Activated CD4-positive, alpha-beta memory T cell treated with anti-CD3 and anti-CD28 coated beads for 36 hours (primary cell): ENCODE data around the gene PDXP. TPM values are rescaled to one million over a fixed set of nuclear protein-coding genes. Genes with fewer than 3 reads are reported as not detected.
"Not testable (repeated sequence)": the region's sequence is repeated elsewhere in the genome, so short reads cannot be mapped to it uniquely, and the experiment has no call there.

Experiments
- CTCF ChIA-PET: fragments of 350-600 bp; sonication (Branson Sonifier 250); formaldehyde crosslinking; loops from one replicate; lab custom pipeline; 2021; ENCODE audit warnings: antibody characterized with exemption, inconsistent platforms; lab: Charles Lee
- POLR2A ChIA-PET: fragments of 350-600 bp; sonication (Branson Sonifier 250); formaldehyde crosslinking; loops from one replicate; lab custom pipeline; 2021; ENCODE audit warnings: antibody characterized with exemption; lab: Charles Lee
- DNase-seq: peaks from one replicate; pipeline ENCODE4 v3.0.0-alpha.2; 2020
- H3K27ac Mint-ChIP-seq: one replicate; pipeline ENCODE4 v1.8.0; 2021; ENCODE audit warnings: mixed read lengths
- H3K27me3 Mint-ChIP-seq: one replicate; pipeline ENCODE4 v1.8.0; 2021; ENCODE audit warnings: mixed read lengths
- H3K36me3 Mint-ChIP-seq: one replicate; pipeline ENCODE4 v1.8.0; 2021; ENCODE audit warnings: mixed read lengths
- H3K4me1 Mint-ChIP-seq: one replicate; pipeline ENCODE4 v1.8.0; 2021; ENCODE audit warnings: low read depth, mixed read lengths
- H3K4me3 Mint-ChIP-seq: one replicate; pipeline ENCODE4 v1.8.0; 2021; ENCODE audit warnings: mild to moderate bottlenecking, mixed read lengths
- H3K9me3 Mint-ChIP-seq: one replicate; pipeline ENCODE4 v1.8.0; 2021; ENCODE audit warnings: mixed read lengths
- intact Hi-C: fragments of 100-400 bp; cut with micrococcal nuclease; formaldehyde crosslinking; loops from one replicate; pipeline ENCODE4 v1.15.1; 2023
- total RNA-seq, 2 experiments: library from RNA; stranded (reverse); gene quantifications; one replicate each; pipeline ENCODE4 v1.2.3, GENCODE V29; 2021

PDXP gene, protein sequence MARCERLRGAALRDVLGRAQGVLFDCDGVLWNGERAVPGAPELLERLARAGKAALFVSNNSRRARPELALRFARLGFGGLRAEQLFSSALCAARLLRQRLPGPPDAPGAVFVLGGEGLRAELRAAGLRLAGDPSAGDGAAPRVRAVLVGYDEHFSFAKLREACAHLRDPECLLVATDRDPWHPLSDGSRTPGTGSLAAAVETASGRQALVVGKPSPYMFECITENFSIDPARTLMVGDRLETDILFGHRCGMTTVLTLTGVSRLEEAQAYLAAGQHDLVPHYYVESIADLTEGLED
- total RNA-seq = 10 to 100 TPM; 21.9 to 22.9 TPM

DNA sequence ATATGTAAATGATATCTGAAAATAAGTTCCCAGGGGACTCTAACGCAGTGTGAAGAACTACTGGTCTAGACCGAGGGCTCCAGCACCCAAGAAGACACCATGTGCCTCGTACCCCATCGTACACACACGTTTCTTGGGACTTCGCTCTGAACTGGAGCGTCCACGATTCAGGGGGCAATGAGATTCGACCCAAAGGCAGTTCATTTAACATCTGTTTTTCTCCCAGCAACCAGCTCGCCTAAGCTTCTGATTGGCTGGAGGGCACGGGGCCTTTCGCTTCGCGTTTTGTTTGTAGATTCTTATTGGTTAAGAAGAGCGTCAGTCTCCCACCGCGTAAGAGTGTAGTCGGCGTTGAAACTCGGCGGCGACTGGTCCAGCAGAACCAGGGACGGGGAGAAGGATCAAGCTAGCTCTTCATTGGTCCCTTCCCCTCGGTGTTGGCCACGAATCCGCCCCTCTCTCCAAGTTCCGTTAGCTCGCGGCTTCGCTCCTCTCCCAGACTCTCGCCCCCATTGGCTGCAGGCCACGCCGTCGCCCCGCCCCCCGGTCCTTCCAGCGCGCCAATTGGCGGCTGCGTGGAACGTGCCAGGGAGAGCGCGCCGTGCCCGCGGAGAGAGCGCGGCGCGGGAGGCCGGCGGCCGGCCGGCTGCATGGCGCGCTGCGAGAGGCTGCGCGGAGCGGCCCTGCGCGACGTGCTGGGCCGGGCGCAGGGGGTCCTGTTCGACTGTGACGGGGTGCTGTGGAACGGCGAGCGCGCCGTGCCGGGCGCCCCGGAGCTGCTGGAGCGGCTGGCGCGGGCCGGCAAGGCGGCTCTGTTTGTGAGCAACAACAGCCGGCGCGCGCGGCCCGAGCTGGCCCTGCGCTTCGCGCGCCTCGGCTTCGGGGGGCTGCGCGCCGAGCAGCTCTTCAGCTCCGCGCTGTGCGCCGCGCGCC lies at the start of gene PDXP:
Gene PDXP, plus strand, starts transcription at position 591 of the 933 bp plus-strand sequence. Its CDS starts 60 bp downstream, at position 651.
- Mint-ChIP-seq H3K4me1 (peaks cover 31% of the 10 kb centered on the region), H3K36me3 (peaks cover 10% of the 10 kb centered on the region), H3K9me3 (no peaks in the 10 kb centered on the region), H3K27me3 (no peaks in the 10 kb centered on the region), H3K27ac (peak within 1 kb of the TSS; percentile 72), H3K4me3 (peak within 1 kb of the TSS; percentile 87)
- ChIA-PET POLR2A (interaction anchor here (0.6 to 4.5 kb wide), 14 partner anchors 8 to 210 kb away, joined by 3 to 30 read pairs (median 4); partner anchors contain the start of genes GGA1, LGALS1 and SH3BP1), CTCF (interaction anchor here (0.8 to 14.0 kb wide), 8 partner anchors 10 to 50 kb away, joined by 3 to 184 read pairs (median 13); partner anchors contain the start of genes GGA1 and LGALS1)
- DNase-seq = peak; percentile 98
- intact Hi-C loops = loop anchor here (1.0 to 2.0 kb wide), 3 partner anchors 16 to 50 kb away; partner anchors contain the start of gene GGA1

DNA sequence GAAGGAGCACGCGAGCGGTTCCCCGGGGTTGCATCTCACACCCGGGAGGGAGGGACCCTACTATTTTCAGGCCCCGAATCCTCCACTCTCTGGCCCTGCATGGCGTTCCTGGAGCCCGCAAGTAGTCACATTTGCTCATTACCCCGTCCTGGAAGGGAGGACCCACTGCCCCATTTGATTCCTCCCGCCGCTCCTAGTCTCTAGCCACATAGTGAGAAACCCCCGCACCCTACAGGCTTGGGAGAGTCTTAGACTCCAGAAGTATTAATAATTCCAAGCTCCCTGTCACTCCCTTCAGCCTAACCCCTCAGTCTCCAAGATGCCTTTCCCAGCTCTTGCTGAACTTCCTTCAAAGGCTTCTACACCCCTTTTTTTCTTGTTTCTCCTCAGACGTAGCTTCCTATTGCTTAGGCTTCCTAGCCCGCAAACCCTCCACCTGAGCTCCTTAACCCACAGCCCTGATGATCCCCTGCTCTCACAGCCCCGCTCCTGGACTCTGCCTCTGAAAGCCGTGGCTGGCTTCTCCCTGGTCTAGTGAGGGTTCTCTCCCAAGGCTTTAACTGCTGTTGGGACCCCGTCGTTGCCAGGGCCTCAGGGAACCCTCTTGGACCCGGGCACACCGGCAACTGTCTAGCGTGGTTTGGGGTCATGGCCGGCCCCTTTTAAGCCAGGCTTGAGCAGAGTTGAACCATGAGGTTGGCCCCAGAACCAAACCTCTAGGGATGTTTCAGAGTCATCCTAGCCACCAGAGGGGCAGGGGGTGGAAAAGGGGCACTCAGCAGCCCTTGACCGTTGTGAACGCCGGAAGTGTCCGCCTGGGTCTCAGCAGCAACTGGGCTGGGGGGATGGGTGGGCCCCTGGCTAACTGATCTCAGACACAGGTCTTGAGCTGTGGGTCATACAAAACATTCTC lies 49.0 kb upstream of the PDXP start:
- Mint-ChIP-seq H3K27ac (peak overlapping the region; percentile 82), H3K36me3 (no peaks in the 10 kb centered on the region), H3K27me3 (no peaks in the 10 kb centered on the region), H3K9me3 (no peaks in the 10 kb centered on the region), H3K4me3 (peak overlapping the region; percentile 87), H3K4me1 (peaks cover 49% of the 10 kb centered on the region)
- ChIA-PET CTCF (interaction anchor here (0.6 to 8.4 kb wide), 11 partner anchors 14 to 112 kb away, joined by 3 to 152 read pairs (median 7); partner anchors contain the start of genes LGALS1, PDXP and SH3BP1), POLR2A (interaction anchor here (1.1 to 2.9 kb wide), 8 partner anchors 18 to 367 kb away, joined by 3 to 27 read pairs (median 6); partner anchors contain the start of genes LGALS1, NOL12, PDXP and SH3BP1)
- intact Hi-C loops = loop anchor here (2.0 to 5.0 kb wide), 3 partner anchors 137 to 233 kb away; partner anchors contain the start of genes ANKRD54 and GCAT
- peak; percentile 25 for DNase-seq

DNA sequence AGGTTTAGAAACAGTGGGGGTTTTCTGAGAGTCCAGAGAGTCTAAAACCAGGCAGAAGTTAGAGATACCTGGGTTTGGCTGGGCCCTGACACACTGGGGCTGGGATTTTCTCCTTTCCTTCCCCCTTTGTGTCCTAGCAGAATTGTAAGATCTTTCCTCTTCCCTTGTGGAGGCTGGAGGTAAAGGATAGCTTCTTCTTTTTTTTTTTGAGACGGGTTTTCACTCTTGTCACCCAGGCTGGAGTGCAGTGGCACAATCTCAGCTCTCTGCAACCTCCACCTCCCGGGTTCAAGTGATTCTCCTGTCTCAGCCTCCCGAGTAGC lies 48.4 kb upstream of the PDXP start:
- CTCF ChIA-PET = interaction anchor here (1.0 to 8.4 kb wide), 5 partner anchors 17 to 71 kb away, joined by 4 to 152 read pairs (median 11); partner anchors contain the start of gene SH3BP1
- POLR2A ChIA-PET = interaction anchor here (1.3 to 2.9 kb wide), 3 partner anchors 24 to 30 kb away, joined by 3 to 27 read pairs (median 15); partner anchors contain the start of gene SH3BP1

DNA sequence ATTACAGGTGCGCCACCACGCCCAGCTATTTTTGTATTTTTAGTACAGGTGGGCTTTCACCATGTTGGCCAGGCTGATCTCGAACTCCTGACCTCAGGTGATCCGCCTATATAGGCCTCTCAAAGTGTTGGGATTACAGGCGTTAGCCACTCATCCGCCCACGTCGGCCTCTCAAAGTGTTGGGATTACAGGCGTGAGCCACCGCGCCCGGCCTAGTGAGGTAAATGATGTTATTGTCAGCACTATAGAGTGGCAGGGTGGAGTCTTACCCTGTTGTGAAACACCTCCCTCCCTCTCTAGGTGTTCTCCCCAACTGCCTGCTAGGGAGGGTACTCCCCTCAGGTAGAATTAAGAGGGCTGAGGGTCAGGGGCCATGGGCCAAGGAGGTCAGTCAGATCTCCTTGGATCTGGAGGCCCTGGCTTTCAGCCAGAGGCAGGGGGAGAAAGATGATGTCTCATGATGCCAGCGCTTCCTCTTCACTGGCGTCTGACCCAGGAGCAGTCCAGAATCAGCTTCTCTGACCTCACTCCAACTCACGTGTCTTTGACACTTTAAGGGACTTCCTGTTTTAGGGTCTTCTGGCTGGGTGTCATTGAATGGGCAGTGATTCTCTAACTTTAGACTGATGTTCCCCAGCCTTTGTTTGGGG lies 47.9 kb upstream of the PDXP start:
- ChIA-PET CTCF (interaction anchor here (1.0 to 8.4 kb wide), 5 partner anchors 18 to 71 kb away, joined by 4 to 152 read pairs (median 11); partner anchors contain the start of gene SH3BP1), POLR2A (interaction anchor here (1.3 to 2.9 kb wide), 3 partner anchors 23 to 29 kb away, joined by 3 to 27 read pairs (median 15); partner anchors contain the start of gene SH3BP1)
- no peak for DNase-seq
- H3K4me3 Mint-ChIP-seq = peak overlapping the region; percentile 87
- intact Hi-C loops = no loop called here
- peaks cover 38% of the 10 kb centered on the region for H3K4me1 Mint-ChIP-seq
- H3K36me3 Mint-ChIP-seq = no peaks in the 10 kb centered on the region
- H3K9me3 Mint-ChIP-seq = no peaks in the 10 kb centered on the region
- no peak overlapping the region for H3K27ac Mint-ChIP-seq
- H3K27me3 Mint-ChIP-seq = no peaks in the 10 kb centered on the region

More for the DNA sequence above, 48.4 kb upstream of the PDXP start:
- Mint-ChIP-seq H3K4me1 (peaks cover 43% of the 10 kb centered on the region), H3K4me3 (peak overlapping the region; percentile 87), H3K27ac (peak overlapping the region; percentile 42)
- H3K27me3 Mint-ChIP-seq, H3K36me3 Mint-ChIP-seq, DNase-seq, H3K9me3 Mint-ChIP-seq, intact Hi-C loops: not testable (repeated sequence)

DNA sequence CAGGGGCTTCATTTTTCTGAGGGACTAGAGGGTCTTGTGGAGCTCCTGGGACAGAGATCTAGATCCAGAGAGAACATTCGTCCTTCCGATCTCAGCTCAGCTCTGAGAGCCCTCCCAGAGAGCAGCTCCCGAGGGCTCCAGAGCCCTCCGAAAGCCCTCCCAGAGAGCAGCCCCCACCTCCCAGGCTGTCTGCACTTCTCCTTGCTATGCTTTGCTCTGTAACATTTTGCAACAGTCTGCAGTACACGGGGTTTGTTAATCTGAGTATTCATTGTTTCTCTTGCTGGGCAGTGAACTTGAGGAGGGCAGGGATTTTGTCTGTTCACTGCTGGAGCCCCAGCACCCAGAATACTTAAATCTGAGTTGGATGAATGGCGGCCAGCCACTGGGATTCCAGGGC lies 47.3 kb upstream of the PDXP start:
- Mint-ChIP-seq H3K4me3 (no peak overlapping the region), H3K27ac (no peak overlapping the region), H3K4me1 (peaks cover 34% of the 10 kb centered on the region), H3K9me3 (no peaks in the 10 kb centered on the region), H3K27me3 (no peaks in the 10 kb centered on the region), H3K36me3 (no peaks in the 10 kb centered on the region)
- POLR2A ChIA-PET = no interaction called here
- CTCF ChIA-PET = interaction anchor here (8.4 kb wide), 1 partner anchor 31 kb away, joined by 85 read pairs; the partner anchor contains the start of gene SH3BP1
- intact Hi-C loops = no loop called here
- DNase-seq = no peak

DNA sequence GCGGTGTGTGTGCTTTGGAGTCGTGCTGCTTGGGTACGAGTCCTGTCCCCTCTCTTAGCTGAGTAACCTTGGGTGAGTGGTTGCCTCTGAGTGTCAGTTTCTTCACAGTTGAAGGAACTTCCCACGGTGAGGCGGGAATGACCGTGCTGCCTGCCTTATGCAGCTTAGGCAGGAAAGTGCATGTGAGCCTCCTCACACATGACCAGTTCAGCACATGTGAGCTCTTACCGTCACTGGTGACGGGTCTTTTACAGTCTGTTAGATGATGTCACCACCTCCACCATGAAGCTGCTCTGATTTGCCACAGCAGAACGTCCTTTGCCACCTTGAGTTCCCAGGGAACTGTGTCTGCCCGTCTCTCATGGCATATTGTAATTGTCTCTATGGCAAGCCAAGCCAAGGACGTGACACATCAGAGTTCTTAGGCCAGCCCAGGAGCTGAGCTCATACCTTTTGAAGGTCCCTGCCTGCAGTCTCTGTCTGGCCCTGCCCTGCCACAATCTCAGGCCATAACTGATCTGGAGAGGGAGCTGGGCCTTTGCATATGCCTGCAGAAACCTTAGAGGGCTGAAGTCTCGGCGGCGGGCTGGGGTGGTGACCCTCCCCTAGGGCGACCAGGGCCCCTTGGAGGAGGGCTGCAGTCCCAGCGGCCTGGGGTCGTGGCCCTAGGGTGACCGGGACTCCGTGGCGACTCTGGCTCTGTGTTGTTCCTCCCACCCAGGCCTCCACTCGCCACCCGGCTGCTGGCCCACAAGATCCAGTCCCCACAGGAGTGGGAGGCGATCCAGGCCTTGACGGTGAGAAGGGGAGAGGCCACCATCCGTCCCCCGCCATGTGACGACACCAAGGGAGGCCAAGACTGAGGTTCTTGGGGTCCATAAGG lies 42.1 kb upstream of the PDXP start:
- intact Hi-C loops = no loop called here
- no peak overlapping the region for H3K27ac Mint-ChIP-seq
- H3K27me3 Mint-ChIP-seq = no peaks in the 10 kb centered on the region
- no peaks in the 10 kb centered on the region for H3K9me3 Mint-ChIP-seq
- peaks cover 2% of the 10 kb centered on the region for H3K4me1 Mint-ChIP-seq
- peaks cover 7% of the 10 kb centered on the region for H3K36me3 Mint-ChIP-seq
- CTCF ChIA-PET = interaction anchor here (1.0 to 7.6 kb wide), 5 partner anchors 10 to 65 kb away, joined by 3 to 57 read pairs (median 4); no protein-coding TSS in a partner anchor
- no peak overlapping the region for H3K4me3 Mint-ChIP-seq
- no peak for DNase-seq
- POLR2A ChIA-PET = interaction anchor here (0.9 kb wide), 1 partner anchor 11 kb away, joined by 3 read pairs; no protein-coding TSS in a partner anchor

DNA sequence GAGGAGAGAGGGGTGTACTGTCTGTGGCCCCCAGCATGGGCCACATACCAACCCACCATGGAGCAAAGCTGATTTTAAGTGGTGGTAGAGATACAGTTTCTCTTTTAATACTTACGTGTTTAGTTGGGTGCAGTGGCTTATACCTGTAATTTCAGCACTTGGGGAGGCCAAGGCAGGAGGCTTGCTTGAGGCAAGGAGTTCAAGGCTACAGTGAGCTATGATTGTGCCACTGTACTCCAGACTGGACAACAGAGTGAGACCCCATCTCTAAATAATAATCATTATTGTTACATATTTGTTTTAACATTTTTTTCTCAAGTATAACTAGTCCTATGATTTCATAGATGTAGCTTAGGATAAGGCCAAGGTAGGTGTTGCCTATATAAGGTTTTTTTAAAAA lies 41.1 kb upstream of the PDXP start:
- ChIA-PET POLR2A (interaction anchor here (0.9 to 1.2 kb wide), 2 partner anchors 19 to 63 kb away, joined by 3 to 4 read pairs; no protein-coding TSS in a partner anchor), CTCF (interaction anchor here (1.0 to 7.6 kb wide), 4 partner anchors 11 to 64 kb away, joined by 3 to 57 read pairs (median 4); no protein-coding TSS in a partner anchor)
- no peak overlapping the region for H3K27ac Mint-ChIP-seq
- H3K36me3 Mint-ChIP-seq = peaks cover 7% of the 10 kb centered on the region
- intact Hi-C loops = no loop called here
- H3K4me1 Mint-ChIP-seq = peaks cover 2% of the 10 kb centered on the region
- no peaks in the 10 kb centered on the region for H3K9me3 Mint-ChIP-seq
- H3K27me3 Mint-ChIP-seq = no peaks in the 10 kb centered on the region
- no peak for DNase-seq
- no peak overlapping the region for H3K4me3 Mint-ChIP-seq

DNA sequence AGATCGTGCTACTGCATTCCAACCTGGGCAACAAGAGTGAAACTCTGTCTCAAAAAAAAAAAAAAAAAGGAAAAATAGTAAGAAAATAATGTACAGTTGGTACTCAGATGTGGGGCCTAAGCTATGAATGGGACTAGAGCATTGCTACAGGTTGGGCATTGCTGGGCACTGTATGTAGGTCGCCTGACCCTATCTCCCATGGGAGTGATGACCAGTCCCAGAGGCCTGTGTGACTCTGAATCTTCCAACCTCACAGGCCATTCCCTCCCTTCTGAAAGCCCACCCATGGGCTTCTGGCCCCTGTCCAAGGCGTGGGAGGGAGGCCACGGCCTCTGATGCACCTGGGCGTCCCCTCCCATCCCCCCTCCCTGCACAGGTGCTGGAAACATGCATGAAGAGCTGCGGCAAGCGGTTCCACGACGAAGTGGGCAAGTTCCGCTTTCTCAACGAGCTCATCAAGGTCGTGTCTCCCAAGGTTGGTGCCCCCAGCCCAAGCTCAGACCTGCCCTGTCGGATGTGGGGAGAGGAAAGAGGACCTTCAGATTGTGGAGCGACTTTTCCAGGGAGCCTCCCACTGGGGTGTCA lies 40.4 kb upstream of the PDXP start:
- CTCF ChIA-PET = interaction anchor here (1.0 to 7.6 kb wide), 2 partner anchors 25 to 64 kb away, joined by 4 to 57 read pairs; no protein-coding TSS in a partner anchor
- peaks cover 3% of the 10 kb centered on the region for H3K4me1 Mint-ChIP-seq
- peaks cover 7% of the 10 kb centered on the region for H3K36me3 Mint-ChIP-seq
- POLR2A ChIA-PET = interaction anchor here (0.9 to 1.2 kb wide), 2 partner anchors 19 to 63 kb away, joined by 3 to 4 read pairs; no protein-coding TSS in a partner anchor
- DNase-seq = no peak
- no peak overlapping the region for H3K4me3 Mint-ChIP-seq
- H3K9me3 Mint-ChIP-seq = no peaks in the 10 kb centered on the region
- H3K27me3 Mint-ChIP-seq = no peaks in the 10 kb centered on the region
- intact Hi-C loops = no loop called here
- H3K27ac Mint-ChIP-seq = no peak overlapping the region

DNA sequence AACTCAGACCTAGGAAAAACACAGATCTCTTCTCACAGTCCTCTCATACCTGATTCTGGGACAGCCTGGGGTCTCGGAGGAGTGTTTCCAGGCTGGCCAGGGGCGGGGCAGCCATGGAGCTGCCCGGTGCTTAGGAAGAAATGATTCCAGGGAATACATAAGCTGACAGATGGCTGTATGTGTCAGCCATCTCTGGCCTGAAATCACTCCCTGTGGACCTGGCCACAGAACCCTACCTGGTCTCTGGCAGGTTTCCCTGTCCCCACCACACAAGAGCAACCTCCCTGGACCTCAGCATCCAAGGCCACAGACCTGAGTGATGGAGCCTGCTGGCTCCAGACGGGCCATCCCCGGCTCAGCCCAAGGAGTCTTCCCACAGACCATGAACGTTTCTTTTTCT lies 39.8 kb upstream of the PDXP start:
- H3K27me3 Mint-ChIP-seq = no peaks in the 10 kb centered on the region
- no peak for DNase-seq
- H3K4me3 Mint-ChIP-seq = no peak overlapping the region
- peaks cover 5% of the 10 kb centered on the region for H3K4me1 Mint-ChIP-seq
- intact Hi-C loops = no loop called here
- ChIA-PET POLR2A (interaction anchor here (1.2 kb wide), 1 partner anchor 18 kb away, joined by 3 read pairs; no protein-coding TSS in a partner anchor), CTCF (interaction anchor here (1.0 to 7.6 kb wide), 2 partner anchors 25 to 63 kb away, joined by 4 to 57 read pairs; no protein-coding TSS in a partner anchor)
- H3K36me3 Mint-ChIP-seq = peaks cover 8% of the 10 kb centered on the region
- no peak overlapping the region for H3K27ac Mint-ChIP-seq
- no peaks in the 10 kb centered on the region for H3K9me3 Mint-ChIP-seq
